HT1080 (cell line): ENCODE measurements around the gene CD302. TPM values are rescaled to one million over a fixed set of nuclear protein-coding genes. Genes with fewer than 3 reads are reported as not detected.
"Not testable (repeated sequence)": the region's sequence is repeated elsewhere in the genome, so short reads cannot be mapped to it uniquely, and the experiment has no call there.

Source experiments
- DNase-seq: peaks from one replicate; pipeline ENCODE4 v3.0.0-alpha.2; 2015; ENCODE audit warnings: low read depth
- total RNA-seq: library from RNA; depleted of rRNA; stranded (reverse); fragments of >200 nt; shearing (Covaris generic); gene quantifications from 2 replicates; pipeline ENCODE4 v1.2.3, GENCODE V29; 2014

CD302 gene
- total RNA-seq, 1 experiment from 2014 or later: 4.9 TPM

DNA sequence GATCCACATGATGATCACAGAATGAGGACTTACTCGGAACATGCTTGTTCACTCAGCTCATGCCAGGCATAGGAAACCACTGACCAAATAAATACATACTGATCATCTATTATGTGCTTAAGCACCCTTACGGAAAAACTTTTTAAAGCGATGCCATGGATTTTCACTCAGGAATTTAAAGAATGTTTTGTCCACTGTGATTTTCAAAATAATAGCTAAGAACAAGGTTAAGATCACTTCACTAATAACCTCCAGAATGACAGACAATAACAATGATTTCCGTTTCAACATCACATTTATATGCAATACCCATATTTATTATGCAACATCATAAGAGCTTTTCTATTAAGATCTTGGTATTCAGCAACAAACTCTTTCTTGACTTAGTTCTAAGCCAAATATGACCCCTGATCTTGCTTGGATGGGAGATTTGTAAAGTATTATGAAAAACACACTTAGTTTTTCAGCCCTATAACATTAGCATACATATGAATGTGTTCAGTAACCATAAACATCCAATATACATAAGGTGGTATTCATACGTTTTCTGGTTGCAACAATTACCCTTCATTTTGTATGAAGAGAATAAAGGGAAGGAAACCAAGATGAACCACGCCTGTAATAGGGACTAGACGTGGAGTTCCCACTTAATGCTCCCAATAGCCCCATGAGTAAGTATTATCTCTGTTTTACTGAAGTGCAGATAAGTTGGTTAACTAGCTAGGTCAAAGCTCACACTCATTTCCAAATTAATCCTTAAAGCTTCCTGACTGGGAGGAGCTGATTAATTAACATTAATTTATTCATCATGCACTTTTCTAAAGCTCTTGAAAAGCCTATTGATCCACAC, 1.9 kb downstream of the CD302 start:
- no peak for DNase-seq

DNA sequence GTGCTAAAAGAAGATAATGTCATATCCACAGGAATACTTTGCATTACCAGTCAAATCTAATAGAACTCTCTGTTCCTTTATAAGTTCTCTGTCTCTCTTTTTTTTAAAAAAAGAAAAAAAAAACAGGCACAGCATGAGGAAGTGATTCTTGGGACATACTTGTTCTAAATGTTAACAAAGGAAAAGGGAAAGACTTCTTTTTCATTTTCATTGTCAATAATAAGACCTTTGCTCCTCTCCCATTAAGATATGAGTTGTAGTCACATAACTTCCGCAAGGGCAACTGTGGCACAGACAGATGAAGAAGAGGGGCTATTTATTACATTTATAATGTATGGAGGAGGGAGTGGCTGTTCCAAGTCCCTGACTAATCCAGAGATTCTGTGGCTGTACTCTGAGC, 4.7 kb downstream of the CD302 start:
- no peak for DNase-seq

DNA sequence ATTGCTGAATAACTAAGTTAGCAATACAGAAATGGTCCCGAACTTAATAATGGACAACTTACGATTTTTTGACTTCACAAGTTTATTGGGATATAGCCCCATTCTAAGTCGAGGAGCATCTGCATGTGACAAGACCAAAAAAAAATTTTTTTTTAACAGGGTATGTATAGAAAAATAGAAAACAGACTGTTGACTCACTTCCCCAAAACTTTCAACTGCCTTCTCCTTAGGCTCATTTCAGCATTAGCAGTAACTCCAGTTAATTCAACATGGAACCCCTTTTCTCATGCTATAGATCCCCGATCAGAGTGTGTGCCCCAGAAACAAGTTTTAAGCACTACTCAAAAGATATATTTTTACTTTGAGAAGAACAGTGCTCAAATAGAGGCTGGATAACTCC, 5.4 kb downstream of the CD302 start:
- DNase-seq: no peak

DNA sequence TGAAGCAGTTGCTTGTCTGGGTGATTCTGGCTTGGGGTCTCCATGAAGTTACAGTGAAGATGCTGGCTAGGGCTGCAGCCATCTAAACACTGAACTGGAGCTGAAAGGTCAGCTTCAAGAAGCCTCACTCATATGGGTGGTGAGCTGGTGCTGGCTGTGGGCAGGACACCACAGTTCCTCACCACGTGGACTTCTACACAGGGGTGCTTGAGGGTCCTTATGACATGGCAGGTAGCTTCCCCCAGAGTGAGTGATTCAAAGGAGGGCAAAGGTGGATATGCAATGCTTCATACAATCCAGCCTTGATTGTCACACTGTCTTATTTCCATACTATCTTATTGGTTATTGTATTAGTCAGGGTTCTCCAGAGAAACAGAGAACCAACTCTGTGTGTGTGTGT, 6.0 kb downstream of the CD302 start:
- DNase-seq: no peak

DNA sequence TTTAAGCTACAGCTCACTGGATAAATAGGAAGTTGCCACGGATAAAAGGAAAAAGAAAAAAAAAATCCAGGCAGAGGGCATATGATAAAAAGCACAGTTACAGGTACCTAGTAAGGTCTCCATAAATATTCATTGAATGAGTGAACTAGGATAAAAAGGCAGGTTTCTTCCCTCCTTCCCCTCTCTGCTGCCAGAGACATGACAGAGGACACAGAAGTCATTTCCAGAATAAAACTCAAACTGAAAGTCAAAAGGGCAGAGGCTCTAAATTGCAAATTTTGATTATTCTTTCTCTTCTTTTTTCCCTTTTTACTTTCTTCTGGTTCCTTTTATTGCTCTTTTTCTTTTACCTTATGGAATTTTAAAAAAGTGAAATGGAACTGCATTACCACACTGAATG, 7.7 kb downstream of the CD302 start:
- DNase-seq: no peak

DNA sequence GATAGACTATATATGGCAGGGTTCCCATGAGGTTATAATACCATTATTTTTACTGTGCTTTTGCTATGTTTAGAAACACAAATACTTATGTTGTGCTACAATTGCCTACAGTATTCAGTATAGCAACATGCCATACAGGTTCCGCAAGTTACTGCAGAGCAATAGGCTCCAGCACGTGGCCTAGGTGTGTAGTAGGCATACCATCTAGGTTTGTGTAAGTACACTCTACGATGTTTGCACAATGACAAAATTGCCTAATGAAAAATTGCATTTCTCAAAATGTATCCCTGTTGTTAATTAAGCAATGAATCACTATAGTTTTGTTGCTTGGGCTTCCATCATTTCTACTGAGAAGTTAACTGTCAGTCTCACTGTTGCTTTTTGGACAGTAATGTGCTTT, 9.8 kb downstream of the CD302 start:
- DNase-seq: no peak

DNA sequence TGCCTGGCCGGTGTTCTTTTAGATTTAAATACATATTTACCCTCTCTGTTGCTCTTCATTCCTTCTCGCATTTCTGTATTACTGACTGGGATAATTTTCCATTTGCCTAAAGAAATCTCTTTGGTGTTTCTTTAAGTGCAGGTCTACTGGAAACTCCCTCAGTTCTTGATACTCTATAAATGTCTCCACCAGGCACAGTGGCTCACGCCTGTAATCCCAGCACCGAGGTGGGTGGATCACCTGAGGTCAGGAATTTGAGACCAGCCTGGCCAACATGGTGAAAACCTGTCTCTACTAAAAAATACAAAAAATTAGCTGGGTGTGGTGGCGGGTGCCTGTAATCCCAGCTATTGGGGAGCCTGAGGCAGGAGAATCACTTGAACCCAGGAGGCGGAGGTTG, 10.4 kb downstream of the CD302 start:
- not testable (repeated sequence) for DNase-seq

DNA sequence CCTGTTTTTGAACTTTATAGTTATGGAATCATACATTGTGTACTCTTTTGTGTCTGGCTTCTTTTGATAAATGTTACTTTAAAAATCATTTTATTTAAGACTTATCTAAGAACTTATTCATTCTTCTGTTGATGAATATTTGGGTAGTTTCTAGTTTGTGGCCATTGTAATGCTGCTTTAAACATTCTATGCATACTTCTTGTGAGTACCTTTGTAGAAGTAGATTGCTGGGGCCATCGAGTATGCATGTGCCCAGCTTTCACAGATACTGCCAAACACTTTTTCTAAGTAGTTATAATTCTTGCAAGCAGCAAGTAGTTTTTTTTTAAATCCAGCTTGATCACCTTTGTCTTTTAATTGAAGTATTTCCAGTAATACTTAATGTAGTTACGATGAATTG, 11.1 kb downstream of the CD302 start:
- no peak for DNase-seq

DNA sequence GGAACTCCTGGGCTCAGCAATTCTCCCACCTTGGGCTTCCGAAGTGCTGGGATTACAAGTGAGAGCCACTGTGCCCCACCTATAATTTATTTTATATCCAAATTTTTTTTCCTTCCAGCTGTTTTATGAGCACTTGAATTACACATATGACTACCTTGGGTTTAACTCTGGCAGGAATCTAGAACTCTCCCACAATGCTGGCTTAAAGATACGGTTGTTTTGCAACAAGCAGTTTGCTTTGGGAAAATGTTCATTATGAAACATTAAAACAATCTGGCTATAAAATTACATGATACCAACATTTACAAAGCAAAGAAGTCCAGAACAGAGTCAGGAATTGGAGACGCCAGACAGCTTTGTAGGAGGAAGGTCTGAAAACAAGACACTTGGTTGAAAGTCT, 12.8 kb downstream of the CD302 start:
- DNase-seq: no peak

DNA sequence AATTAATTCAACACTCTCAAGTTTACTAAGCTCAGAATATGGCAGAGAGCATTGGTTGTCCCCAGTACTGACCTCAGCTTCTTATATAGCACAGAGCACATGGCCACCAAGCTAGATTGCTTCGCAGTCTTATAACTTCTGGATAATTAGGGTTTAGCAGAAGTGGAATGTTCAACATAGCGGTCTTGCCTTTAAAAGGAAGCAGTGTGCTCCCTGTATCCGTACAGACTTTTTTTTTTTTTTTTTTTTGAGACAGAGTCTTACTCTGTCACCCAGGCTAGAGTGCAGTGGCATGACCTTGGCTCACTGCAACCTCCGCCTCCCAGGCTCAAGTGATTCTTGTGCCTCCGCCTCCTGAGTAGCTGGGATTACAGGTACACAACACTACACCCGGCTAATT, 13.3 kb downstream of the CD302 start:
- DNase-seq: not testable (repeated sequence)

DNA sequence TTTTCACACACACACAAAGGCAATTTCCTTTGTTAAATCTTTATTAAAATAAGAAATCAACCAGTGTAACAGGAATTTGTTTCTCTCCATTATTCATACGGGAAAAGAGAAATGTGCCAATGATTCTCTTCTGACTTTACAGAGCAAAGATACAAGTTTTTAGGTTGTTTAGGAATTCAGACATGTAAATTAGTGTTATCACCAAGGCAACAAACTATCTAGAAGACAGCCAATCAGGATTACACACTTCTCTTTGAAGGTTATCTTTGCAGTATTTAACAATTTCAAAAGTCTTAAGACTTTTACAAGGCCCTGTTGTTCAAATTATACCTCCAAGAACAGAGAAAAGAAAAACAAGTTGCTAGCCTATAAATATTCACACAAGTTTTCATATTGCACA, 14.5 kb downstream of the CD302 start:
- no peak for DNase-seq

DNA sequence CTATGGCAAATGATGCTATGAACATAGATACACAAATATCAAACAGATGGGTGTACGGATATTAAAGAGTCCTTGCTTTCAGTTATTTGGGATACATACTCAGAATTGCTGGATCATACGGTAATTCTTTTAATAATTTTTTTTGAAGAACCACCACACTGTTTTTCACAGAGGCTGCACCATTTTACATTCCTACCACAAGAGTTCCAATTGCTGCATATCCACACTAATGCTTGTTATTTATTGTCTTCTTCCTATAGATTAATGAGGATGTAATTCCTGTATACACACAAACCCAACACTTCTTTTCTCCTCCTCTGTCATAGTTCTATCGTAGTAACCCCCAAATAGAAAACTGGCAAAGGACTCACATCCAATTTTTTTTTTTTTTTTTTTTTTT, 21.7 kb downstream of the CD302 start:
- no peak for DNase-seq

DNA sequence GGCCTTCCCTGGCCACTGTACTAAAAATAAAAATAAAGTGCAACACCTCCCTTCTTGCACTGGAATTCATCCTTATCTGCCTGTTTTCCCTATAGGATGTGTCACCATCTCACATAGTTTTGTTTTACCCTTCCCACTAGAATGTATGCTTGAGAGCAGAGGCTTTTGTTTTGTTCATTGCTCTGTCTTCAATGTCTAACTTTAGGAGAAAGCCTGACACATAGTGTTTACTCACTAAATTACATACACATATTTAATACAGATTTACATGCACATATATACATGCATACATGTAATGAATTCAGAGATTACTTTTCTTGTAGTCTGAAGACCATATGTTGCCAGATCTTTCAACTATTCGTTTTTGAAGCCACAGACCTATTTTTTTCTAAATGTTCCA, 23.0 kb downstream of the CD302 start:
- DNase-seq: no peak

DNA sequence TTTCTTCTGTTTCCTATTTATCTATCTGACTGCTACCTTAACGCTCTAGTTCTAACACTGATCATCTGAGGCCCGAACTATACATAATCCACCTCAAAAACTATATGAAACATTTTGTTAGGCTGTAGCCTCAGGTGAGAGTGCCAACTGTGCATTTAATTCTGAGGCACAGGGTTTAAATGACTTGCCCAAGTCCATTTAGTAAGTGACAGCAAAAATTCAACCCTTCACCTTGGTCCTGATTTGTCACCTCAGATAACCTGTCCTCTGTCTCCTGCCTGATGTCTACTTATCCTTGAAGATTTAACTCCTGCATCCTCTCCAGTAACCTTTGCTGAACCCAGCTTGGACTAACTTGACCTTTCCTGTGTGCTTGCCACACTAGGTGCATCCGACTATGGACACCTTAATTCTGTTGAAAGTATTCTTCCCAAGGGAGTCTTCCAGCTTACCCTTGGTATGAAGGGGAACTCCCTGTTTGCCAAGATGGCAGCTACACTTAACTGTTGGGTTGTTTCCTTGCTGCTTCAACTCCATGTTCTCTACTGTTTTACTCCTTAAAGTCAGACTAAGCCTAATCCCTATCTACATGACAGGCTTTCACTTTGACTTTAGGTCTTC, 23.5 kb downstream of the CD302 start:
- no peak for DNase-seq

DNA sequence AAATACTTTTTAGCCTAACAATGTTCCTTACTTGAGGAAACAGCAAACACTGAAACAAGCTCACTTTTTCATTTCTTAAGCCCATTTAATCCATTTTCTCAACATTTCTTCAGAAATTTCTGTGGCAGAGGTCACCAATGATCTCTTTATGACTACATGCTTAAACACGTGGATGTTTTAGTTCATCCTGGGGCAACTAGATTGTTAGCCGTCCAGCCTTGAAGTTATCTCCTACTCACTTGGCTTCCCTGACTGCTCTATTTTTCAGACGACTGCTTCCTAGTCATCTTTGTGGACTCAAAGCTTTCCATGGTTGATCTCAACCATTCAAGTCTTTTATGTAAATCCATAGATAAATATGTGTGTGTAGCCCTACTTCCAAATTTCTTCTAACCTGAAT, 24.1 kb downstream of the CD302 start:
- no peak for DNase-seq

DNA sequence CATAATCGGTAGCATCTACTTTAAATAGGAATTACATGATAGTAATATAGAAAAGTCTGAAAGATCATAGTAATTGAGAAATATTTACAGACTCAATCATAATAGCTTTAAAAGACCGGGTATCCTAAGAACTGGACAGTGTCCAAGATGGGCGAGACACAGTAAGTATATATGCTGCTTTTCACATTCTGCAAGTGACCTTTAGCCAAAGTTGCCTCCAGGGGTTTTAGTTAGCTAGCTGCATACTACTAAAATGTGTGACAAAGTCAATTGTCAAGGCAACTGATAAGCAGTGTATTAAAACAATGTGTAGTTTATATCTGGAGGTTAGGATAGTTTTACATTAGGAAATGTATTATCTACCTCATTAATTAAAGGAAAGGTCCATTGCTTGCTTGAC, 24.6 kb downstream of the CD302 start:
- DNase-seq: no peak

DNA sequence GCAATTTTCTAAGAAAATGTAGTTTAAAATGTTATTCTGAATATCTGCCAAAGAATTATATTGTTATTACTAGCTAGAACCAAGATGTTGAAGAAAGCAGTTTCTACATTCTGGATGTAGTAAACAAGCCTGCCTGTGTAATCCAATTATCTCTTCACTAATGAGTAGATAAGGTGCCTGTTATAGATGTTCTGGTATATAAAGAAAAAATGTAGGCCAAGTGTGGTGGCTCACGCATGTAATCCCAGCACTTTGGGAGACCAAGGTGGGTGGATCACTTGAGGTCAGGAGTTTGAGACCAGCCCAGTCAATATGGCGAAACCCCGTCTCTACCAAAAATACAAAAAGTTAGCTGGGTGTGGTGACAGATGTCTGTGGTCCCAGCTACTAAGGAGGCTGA, 28.9 kb downstream of the CD302 start:
- no peak for DNase-seq

DNA sequence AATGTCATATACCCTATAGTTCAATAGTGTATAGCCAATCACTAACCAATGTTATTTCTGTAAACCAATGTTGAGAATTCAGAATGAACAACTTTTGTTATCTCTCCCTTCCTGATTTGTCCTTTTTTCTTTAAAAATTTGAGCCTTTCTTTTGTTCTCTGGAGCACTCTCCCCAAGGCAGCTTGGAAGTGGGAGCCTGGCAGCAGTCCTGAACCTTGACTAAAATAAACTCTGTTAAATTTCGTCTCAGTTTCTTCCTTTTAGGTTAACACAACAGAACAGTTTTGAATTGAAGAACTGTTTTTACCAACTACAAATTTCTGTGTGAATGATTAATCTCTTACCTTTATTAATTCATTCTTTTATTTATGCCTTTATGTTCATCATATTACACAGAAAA, 35.9 kb downstream of the CD302 start:
- no peak for DNase-seq

DNA sequence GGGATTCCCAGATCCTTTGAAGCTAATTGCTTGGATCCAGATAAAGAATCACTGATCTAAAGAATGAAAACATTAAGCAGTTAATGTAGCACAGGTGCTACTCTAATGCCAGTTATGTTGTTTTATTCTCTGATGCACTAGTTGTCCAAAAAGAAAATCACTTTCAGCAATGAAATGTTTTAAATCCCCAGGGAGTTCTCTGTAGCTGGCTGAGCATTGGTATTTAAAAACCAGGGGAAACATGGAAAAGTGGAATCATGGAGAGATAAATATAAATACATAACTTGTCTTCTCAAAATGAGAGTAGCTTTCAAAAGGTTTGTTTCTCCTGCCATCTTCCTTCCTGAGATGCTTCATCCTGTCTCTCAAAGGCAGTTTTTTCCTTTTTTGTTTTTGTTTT, 37.7 kb downstream of the CD302 start:
- DNase-seq: no peak

DNA sequence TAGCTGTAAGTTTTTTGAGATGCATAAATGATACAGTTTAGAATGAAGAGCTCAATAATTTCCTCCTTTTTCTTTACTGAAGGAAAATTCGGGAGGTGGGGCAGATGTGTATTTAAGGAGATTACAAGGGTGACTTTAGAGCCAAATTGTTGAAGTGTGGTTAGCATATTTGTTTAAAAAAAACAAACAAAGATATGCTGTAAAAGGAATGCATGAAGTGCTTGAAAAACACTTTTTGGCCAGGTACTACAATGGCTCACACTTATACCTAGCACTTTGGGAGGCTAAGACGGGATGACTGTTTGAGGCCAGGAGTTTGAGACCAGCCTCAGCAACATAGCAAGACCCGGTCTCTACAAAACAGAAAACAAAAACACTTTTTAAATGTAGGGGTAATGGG, 38.4 kb downstream of the CD302 start:
- DNase-seq: no peak

DNA sequence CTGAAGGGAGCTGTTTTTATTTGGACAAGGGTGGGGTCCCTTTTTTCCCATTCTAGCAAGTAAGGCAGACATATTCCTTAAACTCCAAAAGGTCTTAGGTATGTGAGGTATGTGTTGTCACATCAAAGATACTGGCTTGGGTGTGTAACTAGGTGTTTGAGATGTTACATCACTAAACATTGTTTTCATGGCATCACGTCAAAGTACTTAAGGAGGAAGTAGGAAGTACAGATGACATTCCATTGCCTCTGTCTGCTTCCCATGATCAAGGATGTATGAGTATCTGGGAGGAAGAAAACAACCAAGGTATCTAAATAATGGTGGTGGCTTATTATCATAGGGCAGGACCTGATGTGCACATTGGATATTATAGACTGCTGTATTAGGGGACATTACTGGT, 39.3 kb downstream of the CD302 start:
- DNase-seq: no peak

DNA sequence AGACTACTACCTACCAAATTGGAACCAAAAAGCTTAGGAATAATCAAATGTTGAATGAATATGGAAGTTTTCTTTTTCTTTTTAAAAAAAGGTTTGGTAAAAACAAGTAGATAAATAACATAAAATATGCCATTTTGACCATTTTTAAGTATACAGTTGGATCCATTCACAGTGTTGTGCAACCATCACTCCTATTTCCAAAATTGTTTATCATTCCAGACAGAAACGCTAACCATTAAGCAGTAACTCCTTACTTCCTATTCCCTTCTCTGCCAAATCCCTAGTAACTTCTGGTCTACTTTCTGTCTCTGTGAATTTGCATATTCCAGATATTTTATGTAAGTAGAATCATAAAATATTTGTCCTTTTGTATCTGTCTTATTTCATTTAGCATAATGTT, 39.8 kb downstream of the CD302 start:
- DNase-seq: no peak

DNA sequence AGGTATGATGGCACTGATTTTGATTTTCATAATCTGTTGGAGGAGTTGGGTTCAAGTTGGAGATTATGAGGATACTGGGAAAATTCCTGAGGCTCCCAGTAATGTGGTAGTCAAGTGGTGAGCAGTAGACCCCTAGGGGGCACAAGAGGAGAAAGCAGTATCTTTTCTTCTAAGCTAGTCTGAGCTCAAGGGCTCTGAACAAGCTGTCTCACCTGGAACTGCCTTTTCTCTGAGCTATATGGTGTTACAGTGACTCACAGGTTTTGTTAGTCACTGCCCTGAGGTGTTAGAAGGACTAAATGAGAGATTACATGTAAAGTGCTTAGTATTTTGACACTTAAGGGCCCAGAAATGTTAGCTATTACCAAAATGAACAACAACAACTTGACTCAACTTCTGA, 42.2 kb downstream of the CD302 start:
- DNase-seq: peak; percentile 69
